Breast epithelium (tissue), 3 donors: ENCODE data around the gene ZNF12.

Experiments
- CTCF ChIP-seq, 3 donors: fragments of 450-650 bp; IDR thresholded peaks; one replicate each; pipeline ENCODE4 v1.5.1; 2016 to 2017; ENCODE audit warnings: antibody characterized with exemption in 3 of 3, mild to moderate bottlenecking in 3 of 3, moderate library complexity in 3 of 3
- POLR2A ChIP-seq: fragments of 450-650 bp; IDR thresholded peaks from one replicate; pipeline ENCODE4 v1.6.1; 2016; ENCODE audit warnings: antibody characterized with exemption, mild to moderate bottlenecking, moderate library complexity

- TF ChIP-seq POLR2A = no peak
- no peak for TF ChIP-seq CTCF (IDR thresholded peaks at IDR 0.05)
Observed at GRCh38 chr7:6725003-6725402, 18.3 kb upstream of the ZNF12 start.
